Lower leg skin (tissue), 4 donors: ENCODE data around the gene HSD17B12. TPM values are rescaled to one million over a fixed set of nuclear protein-coding genes. Genes with fewer than 3 reads are reported as not detected.

Experiments
- DNase-seq, 2 donors: peaks; one replicate each; pipeline ENCODE4 v3.0.0-alpha.2; 2019; ENCODE audit warnings: low spot score in 2 of 2
- H3K4me3 ChIP-seq: fragments of 200-600 bp; sonication (generic); 2 replicates; pipeline ENCODE4 v1.5.1; 2017; ENCODE audit warnings: mild to moderate bottlenecking, low read depth; ENCODE audit not compliant: poor library complexity, severe bottlenecking
- POLR2A ChIP-seq, 2 donors: fragments of 450-650 bp; IDR thresholded peaks; one replicate each; pipeline ENCODE4 v1.6.1; 2016 to 2017; ENCODE audit warnings: antibody characterized with exemption in 2 of 2, mild to moderate bottlenecking in 1 of 2, moderate library complexity in 1 of 2
- whole genome bisulfite sequencing, 2 donors: methylation state at CpG; one replicate each; pipeline ENCODE4 v1.1.5; 2018; 5-methylcytosine and 5-hydroxymethylcytosine counted together
- intact Hi-C: fragments of 100-400 bp; cut with DNase I; formaldehyde crosslinking; loops from one replicate; pipeline ENCODE4 v1.15.0; 2023; ENCODE audit warnings: low total_unique reads
- total RNA-seq, 4 donors: library from RNA; depleted of rRNA; stranded (reverse); fragments of >200 nt; gene quantifications; one replicate each; pipeline ENCODE4 v1.1.0, GENCODE V29; 2016
- TF ChIP-seq, protein P1 (sequence below), 3 donors: fragments of 450-650 bp; IDR thresholded peaks; one replicate each; pipeline ENCODE4 v1.5.1; 2016; ENCODE audit warnings: antibody characterized with exemption in 3 of 3, mild to moderate bottlenecking in 3 of 3, moderate library complexity in 2 of 3

HSD17B12 gene
- total RNA-seq, 4 donors from 2014 or later = 32.0 to 69.7 (median 46.6) TPM

DNA sequence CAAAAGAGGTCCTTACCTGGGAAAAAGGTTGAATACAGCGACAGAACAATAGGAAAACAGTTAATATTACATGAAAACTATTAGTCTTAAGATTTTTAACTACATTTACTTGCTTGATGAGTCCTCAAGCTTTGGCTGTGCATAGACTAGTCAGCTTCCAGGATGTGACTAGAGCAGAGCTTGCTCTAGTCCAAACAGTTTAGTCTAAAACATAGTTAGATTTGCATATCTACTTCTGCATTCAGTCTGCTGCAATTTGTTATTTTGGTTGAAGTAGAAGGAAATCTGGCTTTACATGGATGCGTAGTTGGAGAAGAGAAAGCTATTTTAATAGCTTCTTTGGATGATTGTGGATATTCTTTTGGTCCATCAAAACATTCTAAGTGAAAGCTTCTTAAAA, 104.8 kb downstream of the HSD17B12 start:
- no peak for DNase-seq
- TF ChIP-seq, protein P1, sequence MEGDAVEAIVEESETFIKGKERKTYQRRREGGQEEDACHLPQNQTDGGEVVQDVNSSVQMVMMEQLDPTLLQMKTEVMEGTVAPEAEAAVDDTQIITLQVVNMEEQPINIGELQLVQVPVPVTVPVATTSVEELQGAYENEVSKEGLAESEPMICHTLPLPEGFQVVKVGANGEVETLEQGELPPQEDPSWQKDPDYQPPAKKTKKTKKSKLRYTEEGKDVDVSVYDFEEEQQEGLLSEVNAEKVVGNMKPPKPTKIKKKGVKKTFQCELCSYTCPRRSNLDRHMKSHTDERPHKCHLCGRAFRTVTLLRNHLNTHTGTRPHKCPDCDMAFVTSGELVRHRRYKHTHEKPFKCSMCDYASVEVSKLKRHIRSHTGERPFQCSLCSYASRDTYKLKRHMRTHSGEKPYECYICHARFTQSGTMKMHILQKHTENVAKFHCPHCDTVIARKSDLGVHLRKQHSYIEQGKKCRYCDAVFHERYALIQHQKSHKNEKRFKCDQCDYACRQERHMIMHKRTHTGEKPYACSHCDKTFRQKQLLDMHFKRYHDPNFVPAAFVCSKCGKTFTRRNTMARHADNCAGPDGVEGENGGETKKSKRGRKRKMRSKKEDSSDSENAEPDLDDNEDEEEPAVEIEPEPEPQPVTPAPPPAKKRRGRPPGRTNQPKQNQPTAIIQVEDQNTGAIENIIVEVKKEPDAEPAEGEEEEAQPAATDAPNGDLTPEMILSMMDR (IDR thresholded peaks at IDR 0.05) = no peak
- TF ChIP-seq POLR2A (IDR thresholded peaks at IDR 0.05) = no peak
- intact Hi-C loops = no loop called here
- WGBS, 2 donors = 97 to 100% methylated on average over 2 of the region's 2 CpGs
- no peak overlapping the region for H3K4me3 ChIP-seq

DNA sequence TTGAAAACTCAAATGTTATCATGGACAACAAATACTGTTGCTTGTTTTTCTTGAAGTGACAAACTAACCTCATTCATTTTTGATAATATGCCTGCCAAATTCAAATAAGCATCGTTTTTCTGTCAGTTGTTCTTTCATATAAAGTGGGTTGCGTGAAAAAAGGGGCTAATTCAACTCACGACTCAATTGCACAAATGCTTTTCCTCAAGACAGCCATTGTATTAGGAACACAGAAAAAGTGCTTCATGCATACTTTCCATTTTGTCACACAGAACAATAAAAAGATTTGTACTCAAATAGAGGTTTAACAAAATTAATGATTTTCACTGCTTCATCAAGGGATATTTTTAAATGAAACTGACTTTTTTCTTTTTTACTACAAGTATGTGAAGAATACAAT, 105.5 kb downstream of the HSD17B12 start:
- TF ChIP-seq, protein P1 (IDR thresholded peaks at IDR 0.05) = no peak
- TF ChIP-seq POLR2A (IDR thresholded peaks at IDR 0.05) = no peak
- intact Hi-C loops = no loop called here
- 91 to 94% methylated on average over 3 of the region's 3 CpGs for WGBS, 2 donors

GRCh38 chr11:43787824-43788223, 107.3 kb downstream of the HSD17B12 start:
- no peak for TF ChIP-seq POLR2A (IDR thresholded peaks at IDR 0.05)
- TF ChIP-seq, protein P1 (IDR thresholded peaks at IDR 0.05) = no peak
- intact Hi-C loops = no loop called here
- no peak overlapping the region for H3K4me3 ChIP-seq
- DNase-seq = no peak
- 88 to 91% methylated on average over 1 of the region's 1 CpG for WGBS, 2 donors

More for the DNA sequence above, 105.5 kb downstream of the HSD17B12 start:
- no peak overlapping the region for H3K4me3 ChIP-seq
- DNase-seq = no peak

DNA sequence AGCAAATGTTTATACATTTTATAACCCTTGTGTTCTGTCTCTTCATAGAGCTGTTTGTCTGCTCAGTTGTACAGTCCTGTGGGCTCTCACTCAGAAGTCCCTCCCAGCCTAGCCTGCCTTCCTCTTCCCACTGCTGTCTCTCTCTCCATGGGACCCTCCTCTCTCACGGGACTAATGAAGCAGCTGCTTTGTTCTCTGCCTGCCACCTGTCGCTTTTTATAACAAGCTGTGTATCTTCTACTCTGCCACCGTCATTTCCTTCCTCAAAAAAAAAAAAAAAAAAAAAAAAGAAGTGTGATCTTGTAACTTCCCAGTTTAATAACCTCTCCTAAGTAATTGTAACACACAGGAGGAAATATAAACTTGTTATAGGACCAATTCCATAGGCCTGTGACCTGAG, 107.9 kb downstream of the HSD17B12 start:
- TF ChIP-seq POLR2A (IDR thresholded peaks at IDR 0.05) = no peak
- TF ChIP-seq, protein P1 (IDR thresholded peaks at IDR 0.05) = no peak
- no peak overlapping the region for H3K4me3 ChIP-seq
- no peak for DNase-seq
- WGBS, 2 donors = 64 to 70% methylated on average over 3 of the region's 3 CpGs
- intact Hi-C loops = no loop called here

GRCh38 chr11:43789700-43790443, 109.3 kb downstream of the HSD17B12 start:
- 80 to 84% methylated on average over 5 of the region's 5 CpGs for WGBS, 2 donors
- intact Hi-C loops = no loop called here
- no peak for DNase-seq
- H3K4me3 ChIP-seq = no peak overlapping the region
- TF ChIP-seq, protein P1 (IDR thresholded peaks at IDR 0.05) = no peak
- no peak for TF ChIP-seq POLR2A (IDR thresholded peaks at IDR 0.05)

DNA sequence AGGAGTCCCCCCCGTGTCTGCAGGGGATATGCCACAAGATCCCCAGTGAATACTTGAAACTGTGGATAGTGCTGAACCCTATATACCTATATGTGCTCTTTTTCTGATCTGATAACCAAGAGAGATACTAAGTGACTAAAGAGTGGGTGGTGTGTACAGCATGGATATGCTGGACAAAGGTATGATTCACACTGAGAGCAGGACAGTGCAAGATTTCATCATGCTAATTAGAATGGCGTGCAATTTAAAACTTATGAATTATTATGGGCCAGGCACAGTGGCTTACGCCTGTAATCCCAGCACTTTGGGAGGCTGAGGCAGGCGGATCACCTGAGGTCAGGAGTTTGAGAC, 109.9 kb downstream of the HSD17B12 start:
- 86 to 95% methylated on average over 4 of the region's 4 CpGs for WGBS, 2 donors
- DNase-seq = no peak
- TF ChIP-seq, protein P1 (IDR thresholded peaks at IDR 0.05) = no peak
- no peak for TF ChIP-seq POLR2A (IDR thresholded peaks at IDR 0.05)
- no peak overlapping the region for H3K4me3 ChIP-seq
- intact Hi-C loops = no loop called here
